Renal cortex interstitium (tissue), 11 donors: Measurements from ENCODE around the gene ERICH6B. TPM values are rescaled to one million over a fixed set of nuclear protein-coding genes. Genes with fewer than 3 reads are reported as not detected.

Experiments used
- DNase-seq, 11 donors: peaks; one replicate each; pipeline ENCODE4 v3.0.0-alpha.2; 2013; ENCODE audit warnings: low read depth in 9 of 11, low spot score in 4 of 11; ENCODE audit errors: extremely low read depth in 1 of 11
- polyA plus RNA-seq, 3 donors: library from polyadenylated mRNA; unstranded; fragments of 120-200 nt; gene quantifications; one replicate each; pipeline ENCODE4 v1.2.1, GENCODE V29; 2013; ENCODE audit not compliant: insufficient read length in 3 of 3

ERICH6B gene
- polyA plus RNA-seq, 3 donors, result 0.96 to 2.4 (median 1.1) TPM

DNA sequence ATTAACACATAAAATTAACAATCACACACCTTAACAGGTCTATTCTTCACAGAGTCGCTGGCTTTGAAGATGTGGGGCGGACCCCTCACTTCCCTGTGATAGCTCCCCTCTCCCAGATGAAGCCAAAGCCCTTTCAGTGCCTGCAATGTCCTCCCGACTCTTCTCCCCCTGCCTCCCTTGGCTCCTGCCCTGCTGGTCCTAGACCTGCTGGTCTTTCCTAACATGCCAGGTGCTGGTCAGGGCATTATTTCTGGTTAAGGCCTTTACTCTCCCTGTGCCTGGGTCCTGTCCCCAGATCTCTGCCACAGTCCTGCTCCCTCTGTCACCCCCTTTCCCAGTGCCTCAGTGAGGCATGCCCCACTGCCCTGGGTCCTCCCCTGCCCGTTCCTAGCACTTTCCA is 12.2 kb downstream of the ERICH6B start:
- DNase-seq, result no peak

DNA sequence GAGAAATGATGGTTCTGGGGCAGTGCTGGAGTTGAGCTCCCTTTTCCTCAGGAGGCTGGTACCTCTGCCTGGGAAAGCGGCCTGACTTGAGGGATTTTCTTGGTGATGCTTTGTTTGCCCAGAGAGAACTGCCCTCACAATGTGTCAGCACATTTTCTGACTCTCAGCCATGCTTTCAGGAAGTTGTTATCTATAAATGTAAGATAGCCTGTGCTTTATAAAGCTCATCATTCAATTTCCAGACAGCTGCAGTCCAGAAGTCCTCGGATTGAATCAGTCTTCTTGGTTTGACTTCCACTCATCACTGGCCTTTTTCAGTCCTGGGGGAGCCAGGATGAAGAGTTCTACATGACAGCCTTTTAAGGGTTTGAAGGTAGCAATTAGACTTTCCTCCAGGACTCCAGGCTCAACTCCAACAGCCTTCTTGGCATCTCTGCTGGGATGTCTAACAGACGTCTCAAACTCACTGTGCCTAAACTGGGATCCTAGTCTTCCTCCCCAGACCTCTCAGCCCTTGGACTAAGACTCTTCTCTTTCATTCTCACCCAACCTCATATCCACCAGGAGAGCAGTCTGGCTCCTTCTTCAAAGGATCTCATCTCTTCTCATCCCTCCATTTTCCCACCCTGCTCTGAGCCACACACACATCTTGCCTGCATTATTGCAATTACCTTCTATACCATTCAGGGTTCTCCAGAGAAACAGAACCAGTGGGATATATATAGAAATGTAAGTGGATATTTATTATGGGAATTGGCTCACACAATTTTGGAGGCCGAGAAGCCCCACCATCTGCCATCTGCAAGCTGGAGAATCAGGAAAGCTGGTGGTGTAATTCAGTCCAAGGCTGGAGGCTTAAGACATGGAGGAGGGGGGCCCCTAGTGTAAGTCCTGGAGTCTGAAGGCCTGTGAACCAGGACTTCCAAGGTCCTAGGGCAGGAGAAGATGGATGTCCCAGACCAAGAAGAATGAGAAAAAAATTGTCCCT is 13.1 kb downstream of the ERICH6B start:
- no peak for DNase-seq

DNA sequence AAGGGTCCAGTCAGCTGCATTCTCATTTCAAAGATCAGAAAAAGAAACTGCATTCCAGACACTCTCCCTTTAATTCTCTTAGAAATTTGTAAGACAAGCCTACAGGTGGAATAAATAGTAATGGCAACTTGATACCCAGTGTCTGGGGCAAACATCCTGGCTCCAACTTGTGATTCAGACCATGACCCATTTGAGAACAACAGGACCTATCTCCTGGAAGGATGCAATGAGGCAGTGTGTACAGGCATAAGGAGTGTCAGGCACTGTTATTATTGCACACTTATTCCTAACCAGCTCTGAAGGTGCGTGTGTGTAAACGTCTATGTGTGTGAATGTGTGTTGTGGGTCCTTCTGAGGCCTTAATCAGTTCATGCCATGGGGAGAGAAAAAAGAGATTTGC is 13.9 kb downstream of the ERICH6B start:
- no peak for DNase-seq

DNA sequence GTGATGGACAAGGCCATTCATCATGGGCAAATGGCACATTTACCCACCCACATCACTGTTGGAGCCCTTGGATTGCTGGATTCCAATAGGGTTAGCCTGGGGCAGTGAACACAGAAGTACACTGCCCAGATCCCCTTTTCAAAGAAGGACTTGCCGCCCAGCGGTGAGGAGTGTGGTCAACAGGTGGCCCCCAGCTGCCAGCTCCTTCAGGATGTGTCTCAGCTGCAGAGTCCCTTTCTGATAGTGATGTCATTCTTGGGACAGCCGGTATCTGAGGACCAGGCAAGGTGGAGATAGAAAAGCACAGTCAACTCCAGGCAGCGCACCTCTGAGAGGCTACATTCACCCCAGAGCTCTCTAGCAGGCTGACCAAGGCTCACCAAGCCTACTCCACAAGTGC is 16.9 kb downstream of the ERICH6B start:
- DNase-seq, result no peak

DNA sequence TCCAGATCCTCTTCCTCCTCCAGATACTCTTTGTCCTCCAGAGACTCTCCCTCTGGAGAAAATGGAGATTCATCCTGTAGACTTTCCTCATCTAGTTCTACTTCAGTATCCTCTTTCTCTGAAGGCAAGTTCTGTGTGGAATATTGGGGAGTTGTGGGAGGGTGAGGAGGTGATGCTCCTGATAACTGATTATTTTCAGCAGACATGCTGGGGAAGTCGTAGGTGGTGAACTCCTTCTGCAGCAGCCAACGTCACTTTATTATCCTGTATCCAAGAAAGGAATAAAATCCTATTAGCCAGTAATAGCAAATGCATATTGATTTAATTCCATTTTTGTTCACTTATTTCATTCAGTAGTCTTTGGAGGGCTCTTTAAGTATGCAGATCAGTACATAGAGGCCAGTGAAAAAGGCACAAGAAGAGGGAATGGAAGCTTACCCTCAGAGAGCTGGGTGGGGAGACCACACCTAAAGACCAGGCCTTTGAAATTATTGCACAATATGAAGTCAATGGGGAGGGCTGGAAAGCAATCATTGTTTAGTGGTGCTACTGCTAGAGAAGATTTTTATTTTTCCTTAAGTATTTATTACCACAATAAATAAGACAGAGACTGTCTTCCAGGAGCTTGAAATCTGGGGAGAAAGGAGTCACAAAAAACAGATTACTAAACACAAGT is 18.6 kb downstream of the ERICH6B start:
- no peak for DNase-seq

DNA sequence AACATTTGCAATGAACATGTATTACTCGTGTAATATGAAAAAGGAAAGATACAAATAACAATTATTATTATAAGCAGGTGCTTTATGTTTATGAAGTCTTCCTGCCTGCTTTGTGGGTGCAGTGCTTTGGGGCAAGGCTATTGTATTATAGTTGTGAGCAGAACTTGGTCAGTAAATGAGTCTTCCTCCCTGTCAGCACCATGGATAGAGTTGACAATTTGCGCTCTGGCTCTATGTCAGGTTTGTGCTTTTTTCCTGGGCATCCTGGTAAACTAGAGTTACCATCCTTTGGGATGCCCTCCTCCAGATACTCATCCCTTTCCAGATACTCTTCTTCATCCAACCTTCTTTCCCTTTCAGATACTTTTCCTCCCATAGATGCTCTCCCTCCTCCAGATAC is 19.6 kb downstream of the ERICH6B start:
- no peak for DNase-seq

DNA sequence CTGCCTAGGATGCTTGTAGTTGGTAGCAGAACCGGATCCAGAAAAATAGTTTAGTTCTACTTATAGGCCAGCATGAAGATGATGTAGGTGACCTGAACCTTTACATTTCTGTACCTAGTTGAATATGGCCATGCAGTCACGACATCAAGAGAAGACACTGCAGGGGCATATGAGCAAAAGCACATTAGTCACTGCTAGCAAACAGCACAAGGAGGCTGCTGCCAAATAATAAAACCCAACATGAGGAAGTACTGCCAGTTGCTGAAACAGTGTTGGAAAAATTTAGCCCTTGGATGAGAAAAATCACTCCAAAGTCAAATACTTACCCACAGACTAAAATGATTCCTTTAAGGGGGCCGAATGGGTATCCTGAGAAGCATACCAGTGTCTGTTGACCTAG is 20.8 kb downstream of the ERICH6B start:
- DNase-seq, result no peak

DNA sequence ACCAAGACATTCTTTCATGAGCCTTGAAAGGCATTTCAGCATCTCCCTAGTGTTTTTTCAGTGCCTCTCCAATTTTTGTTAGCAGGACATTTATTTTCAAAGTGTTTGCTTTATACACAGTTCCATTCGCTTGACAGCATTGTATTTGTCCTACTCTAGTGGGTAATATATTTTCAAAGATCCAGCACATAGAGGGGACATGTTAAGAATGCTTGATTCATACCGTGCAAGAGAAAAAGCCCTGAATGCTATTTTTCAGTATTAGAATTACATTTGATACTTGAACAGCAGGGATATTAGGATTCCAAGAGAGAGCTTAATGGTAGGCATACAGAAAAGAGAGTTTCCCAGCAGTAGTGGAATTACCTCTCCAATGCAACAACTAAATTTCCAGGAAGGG is 21.3 kb downstream of the ERICH6B start:
- DNase-seq, result no peak

DNA sequence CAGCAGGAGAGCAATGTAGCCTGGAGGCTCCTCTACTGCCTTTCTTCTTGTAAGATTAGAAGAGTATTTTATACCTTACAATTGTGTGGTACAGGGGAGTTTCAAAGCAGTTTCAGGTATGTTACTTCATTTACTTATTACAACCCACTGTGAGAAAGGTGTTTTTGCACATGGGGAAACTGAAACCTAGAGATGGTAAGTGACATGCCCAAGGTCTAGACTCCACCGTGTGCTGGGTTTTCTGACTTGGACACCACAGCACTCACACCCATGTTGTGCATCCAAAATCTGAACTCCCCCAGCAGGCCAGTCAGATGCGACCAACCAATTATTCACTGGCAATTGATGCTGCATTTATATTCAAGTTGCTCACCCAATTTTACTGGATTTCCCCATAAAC is 22.8 kb downstream of the ERICH6B start:
- DNase-seq, result no peak

DNA sequence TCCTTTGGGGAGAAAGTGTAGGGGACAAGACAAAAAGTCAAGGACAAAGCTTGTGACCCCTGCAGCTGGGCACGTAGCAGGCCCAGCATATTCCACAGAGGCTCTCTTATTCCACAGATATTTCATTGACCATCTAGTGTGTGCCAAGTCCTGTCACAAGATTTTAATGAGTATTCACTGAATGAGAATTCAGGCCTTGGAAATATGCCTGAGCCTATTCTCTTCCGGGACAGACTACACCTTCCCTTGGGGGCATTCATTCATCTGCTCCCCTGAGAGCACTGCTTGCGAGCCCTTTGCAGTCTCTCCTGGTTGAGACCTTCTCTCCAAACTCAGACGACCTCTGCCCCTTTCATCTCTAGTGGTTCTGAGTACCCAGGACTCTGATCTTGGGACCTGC is 25.5 kb downstream of the ERICH6B start:
- DNase-seq, result no peak

DNA sequence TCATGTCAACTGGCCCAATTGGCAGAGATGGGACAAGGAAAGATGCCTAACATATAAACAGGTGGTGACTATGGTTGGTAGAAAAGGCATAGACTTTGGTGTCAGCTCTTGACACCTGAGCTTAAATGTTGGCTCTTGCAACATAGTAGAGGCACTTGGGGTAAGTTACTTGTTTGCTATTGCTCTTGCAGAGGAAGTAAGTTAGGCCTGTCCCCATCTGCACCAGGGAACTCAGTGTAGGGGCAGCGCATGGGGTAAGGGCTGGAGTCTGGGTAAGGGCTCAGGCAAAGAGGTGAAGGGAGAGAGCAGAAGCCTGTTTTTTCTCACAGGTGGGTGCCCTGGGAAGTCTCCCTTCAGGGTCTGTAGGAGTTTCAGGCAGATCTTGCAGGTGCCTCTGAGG is 27.6 kb downstream of the ERICH6B start:
- DNase-seq, result no peak

DNA sequence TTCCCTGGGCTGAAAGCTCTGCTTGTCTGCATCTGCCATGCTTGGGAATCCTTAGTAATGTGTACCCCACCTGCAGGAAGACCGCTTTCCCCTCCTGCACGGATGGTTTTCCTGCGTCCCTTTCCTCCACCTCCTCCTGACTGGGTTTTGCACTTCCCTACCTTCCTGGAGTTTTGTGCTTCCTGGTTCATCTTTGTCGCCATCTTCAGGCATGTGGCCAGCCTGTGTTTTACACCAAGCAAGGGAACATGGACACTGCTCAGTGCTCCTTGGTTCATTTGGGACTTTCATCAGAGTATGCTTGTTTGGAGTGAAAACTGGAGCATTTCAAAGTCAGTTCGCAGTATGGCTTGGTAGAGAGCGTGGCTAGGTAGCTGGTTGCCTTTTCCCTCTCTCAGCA is 30.7 kb downstream of the ERICH6B start:
- DNase-seq, result no peak

DNA sequence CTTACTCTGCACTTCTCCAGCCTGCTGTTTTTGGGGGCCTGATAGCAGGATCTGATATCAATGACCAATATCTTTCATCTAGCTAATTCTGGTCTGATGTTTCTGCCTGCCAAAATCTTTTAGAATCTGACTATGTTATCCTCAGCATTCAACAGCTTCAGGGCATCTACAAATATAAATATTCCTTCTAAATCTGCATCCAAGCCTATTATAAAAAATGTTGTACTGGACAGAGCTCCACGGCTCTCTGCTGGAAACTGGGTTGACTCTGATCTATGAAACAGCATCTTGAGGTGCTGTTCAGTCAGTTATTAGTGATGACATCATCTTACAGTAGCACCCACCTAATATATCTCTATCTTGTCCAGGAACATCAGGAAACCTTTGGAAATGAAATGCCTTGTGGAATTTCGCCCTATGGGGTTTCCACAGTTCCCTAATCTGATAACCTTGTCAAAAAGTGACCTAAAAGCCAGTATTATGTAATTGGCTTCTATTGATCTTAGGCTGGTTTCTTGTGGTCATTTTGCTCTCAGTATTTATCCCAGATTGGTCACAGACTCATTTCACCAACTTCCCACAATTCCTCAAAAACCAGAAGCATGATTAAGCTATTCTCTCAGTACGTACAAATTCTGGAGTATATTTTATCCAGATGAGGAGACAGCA is 33.0 kb downstream of the ERICH6B start:
- no peak for DNase-seq

DNA sequence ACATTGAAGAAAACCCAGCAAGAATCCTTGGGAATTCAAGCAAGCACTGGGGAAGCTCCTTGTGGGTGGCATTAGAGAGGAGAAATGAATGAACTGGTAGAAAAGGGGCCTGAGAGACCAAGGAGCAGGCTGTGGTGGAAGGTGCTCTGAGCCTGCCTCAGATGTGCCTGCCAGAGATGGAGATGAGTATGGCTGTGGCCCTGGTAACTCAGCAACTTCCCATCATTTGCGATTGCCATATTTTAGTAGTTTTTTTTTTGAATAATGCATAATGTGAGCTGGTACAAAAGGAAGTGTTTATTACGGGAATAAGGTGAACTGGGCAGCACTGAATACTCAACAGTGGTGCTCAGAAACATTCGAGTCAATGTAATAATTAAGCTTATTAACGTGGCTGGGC is 39.1 kb downstream of the ERICH6B start:
- no peak for DNase-seq

DNA sequence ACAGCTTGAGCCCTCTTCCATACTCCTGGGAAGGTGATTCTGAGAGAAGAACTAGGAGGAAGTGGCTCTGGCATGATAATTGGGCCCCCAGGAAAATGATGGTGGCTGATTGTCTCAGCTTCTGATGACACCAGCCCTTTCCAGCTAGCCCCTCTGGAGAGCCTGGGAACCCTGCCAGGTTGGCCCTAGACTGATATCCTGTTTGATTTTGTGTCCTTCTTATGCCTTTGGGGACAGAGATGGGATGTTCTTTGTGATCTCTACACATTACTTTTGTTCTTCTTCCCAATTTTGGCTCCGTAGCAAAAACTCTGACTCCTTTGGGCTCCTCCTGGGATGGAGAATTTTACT is 39.7 kb downstream of the ERICH6B start:
- no peak for DNase-seq

DNA sequence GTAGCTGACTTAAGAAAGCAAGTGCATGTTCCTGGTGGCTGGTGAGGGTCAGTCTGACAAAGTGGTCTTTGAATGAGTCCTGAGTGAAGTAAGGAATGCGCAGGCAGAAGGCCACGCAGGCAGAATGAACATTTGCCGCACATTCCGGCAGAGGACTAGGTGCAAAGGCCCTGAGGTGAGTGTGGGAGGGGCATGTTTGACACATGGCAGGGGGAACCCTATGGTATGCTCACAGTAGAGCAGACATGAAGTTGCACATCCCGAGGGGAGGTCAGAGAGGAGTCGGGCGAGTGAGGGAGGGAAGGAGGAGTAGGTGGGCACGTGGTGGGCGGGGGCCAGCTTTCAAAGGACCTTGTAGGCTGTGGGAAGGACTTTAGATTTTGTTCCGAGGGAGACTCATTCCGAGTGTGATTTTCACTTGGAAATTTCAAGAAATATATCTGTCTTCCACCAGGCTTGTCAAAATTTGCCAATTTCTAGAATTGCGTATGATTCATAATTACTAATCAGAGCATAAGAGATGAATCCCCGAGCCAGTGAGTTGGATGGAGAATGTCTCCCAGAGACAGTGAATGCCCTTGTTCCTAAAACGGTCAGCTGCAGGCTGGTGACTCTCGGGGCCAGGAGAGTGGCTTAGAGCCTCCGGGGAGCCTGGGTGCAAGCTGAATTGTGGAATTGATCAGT is 40.3 kb downstream of the ERICH6B start:
- no peak for DNase-seq

DNA sequence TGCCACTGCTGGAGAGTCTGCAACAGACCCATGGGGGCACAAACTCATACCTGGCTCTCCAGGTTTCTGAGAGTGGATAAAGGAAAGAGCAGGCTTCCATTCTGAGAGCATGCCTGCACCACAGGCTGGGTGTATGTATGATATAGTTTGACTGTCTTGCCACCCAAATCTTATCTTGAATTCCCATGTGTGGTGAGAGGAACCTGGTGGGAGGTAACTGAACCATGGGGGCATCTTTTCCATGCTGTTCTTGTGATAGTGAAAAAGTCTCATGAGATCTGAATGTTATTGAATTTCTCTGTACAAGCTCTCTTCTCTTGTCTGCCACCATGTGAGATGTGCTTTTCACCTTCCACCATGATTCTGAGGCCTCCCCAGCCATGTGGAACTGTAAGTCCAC is 50.2 kb downstream of the ERICH6B start:
- no peak for DNase-seq

DNA sequence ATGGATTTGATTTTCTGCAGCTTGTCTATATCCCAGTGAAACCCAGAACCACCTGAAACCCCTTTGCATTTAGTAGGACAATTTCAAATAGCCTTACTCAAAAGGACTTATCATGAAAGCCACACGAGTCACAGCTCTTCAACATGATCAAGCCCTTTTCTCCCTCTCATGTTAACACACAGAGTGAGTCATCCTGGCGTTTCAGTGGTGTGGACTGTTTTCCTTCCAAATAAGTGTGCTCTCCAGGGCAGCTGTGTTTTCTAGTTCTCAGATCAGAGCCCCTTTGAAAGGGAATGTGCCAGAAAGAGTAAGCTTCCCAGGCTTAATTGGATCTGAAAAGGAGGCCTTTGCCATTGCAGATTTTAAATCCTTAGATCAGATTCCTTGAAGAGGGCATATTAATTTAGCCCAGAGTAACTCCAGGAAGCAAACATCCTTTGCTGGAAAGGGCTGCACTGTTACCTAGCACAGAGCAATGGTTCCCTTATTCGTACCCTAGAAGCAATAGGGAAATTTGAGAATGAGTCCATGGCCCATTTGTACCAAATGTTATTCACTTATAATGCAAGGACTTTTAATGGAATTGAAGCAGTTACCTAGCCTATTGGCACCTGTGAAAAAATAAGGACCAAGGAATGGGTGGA is 51.3 kb downstream of the ERICH6B start:
- no peak for DNase-seq

DNA sequence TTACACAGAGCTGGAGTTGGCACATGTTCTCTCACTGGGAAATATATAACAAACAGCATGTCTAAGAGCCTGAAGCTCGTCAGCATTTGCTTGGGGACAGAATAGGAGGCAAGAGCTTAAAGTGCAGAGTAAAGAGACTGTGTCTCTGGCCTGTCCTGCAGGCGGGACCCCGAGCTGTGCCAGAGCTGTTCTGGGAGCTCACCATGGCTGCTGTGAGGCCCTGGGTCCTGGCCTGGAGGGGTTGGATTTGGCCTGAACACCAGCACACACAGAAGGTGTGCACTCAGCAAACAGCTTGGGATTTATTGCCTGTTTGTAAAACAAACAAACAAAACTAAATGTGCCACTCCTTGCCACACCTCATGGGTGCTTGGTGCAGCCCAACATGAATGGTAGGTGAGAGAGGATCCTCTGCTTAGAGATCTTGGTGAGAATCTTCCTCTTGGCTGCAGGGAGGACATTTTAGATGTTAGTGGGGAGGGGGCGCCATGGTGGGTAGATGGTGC is 60.9 kb downstream of the ERICH6B start:
- no peak for DNase-seq
